Chondrocyte (in vitro differentiated cells): ENCODE data around the gene NBEA. TPM values are rescaled to one million over a fixed set of nuclear protein-coding genes. Genes with fewer than 3 reads are reported as not detected.
"Not testable (repeated sequence)": the region's sequence is repeated elsewhere in the genome, so short reads cannot be mapped to it uniquely, and the experiment has no call there.

ENCODE experiments used
- DNase-seq: peaks from one replicate; pipeline ENCODE4 v3.0.0; 2021; ENCODE audit warnings: mixed read lengths, low spot score
- H3K27ac Mint-ChIP-seq: one replicate; pipeline ENCODE4 v1.8.0; 2021; ENCODE audit warnings: mild to moderate bottlenecking, moderate library complexity, mixed read lengths; ENCODE audit not compliant: unreplicated experiment
- H3K27me3 Mint-ChIP-seq: 2 replicates; pipeline ENCODE4 v1.8.0; 2021; ENCODE audit warnings: low read depth, mixed read lengths
- H3K36me3 Mint-ChIP-seq: 2 replicates; pipeline ENCODE4 v1.8.0; 2021; ENCODE audit warnings: low read depth, mixed read lengths
- H3K4me1 Mint-ChIP-seq: 2 replicates; pipeline ENCODE4 v1.8.0; 2021; ENCODE audit warnings: low read depth, mild to moderate bottlenecking, mixed read lengths
- H3K4me3 Mint-ChIP-seq: one replicate; pipeline ENCODE4 v1.8.0; 2021; ENCODE audit warnings: mild to moderate bottlenecking, moderate library complexity, mixed read lengths; ENCODE audit not compliant: unreplicated experiment
- H3K9me3 Mint-ChIP-seq: 2 replicates; pipeline ENCODE4 v1.8.0; 2021; ENCODE audit warnings: low read depth, mixed read lengths
- total RNA-seq: library from RNA; stranded (reverse); gene quantifications from 3 replicates; pipeline ENCODE4 v1.2.1, GENCODE V29; 2021
- TF ChIP-seq, protein P1 (sequence below): fragments of 200-600 bp; sonication (generic); IDR thresholded peaks from 2 replicates; pipeline ENCODE4 v1.5.0; 2021; ENCODE audit warnings: antibody characterized with exemption, mild to moderate bottlenecking, moderate library complexity

NBEA gene
- total RNA-seq, 1 donor from 2014 or later, result 4.9 TPM

- Mint-ChIP-seq H3K4me1 (peaks cover 10% of the 10 kb centered on the region), H3K27me3 (no peaks in the 10 kb centered on the region), H3K36me3 (peaks cover 2% of the 10 kb centered on the region), H3K27ac (no peak overlapping the region), H3K4me3 (no peak overlapping the region), H3K9me3 (peaks cover 10% of the 10 kb centered on the region)
- no peak for DNase-seq
- TF ChIP-seq, protein P1, sequence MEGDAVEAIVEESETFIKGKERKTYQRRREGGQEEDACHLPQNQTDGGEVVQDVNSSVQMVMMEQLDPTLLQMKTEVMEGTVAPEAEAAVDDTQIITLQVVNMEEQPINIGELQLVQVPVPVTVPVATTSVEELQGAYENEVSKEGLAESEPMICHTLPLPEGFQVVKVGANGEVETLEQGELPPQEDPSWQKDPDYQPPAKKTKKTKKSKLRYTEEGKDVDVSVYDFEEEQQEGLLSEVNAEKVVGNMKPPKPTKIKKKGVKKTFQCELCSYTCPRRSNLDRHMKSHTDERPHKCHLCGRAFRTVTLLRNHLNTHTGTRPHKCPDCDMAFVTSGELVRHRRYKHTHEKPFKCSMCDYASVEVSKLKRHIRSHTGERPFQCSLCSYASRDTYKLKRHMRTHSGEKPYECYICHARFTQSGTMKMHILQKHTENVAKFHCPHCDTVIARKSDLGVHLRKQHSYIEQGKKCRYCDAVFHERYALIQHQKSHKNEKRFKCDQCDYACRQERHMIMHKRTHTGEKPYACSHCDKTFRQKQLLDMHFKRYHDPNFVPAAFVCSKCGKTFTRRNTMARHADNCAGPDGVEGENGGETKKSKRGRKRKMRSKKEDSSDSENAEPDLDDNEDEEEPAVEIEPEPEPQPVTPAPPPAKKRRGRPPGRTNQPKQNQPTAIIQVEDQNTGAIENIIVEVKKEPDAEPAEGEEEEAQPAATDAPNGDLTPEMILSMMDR, result no peak
These were observed 451.8 kb downstream of the NBEA start for GRCh38 chr13:35393886-35394285.

DNA sequence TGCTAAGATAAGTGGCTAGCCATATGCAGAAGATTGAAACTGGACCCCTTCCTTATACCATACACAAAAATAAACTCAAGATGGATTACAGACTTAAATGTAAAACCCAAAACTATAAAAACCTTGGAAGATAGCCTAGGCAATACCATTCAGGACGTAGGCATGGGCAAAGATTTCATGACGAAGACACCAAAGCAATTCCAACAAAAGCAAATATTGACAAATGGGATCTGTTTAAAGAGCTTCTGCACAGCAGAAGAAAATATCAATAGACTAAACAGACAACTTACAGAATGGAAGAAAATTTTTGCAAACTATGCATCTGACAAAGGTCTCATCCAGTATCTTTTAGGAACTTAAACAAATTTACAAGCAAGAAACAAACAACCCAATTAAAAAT lies 466.2 kb downstream of the NBEA start:
- not testable (repeated sequence) for H3K4me3 Mint-ChIP-seq, DNase-seq, H3K27ac Mint-ChIP-seq, H3K36me3 Mint-ChIP-seq, H3K27me3 Mint-ChIP-seq, H3K4me1 Mint-ChIP-seq
- H3K9me3 Mint-ChIP-seq, result peaks cover 11% of the 10 kb centered on the region

GRCh38 chr13:35411059-35411744 lies 469.1 kb downstream of the NBEA start:
- H3K9me3 Mint-ChIP-seq, result peaks cover 13% of the 10 kb centered on the region
- no peaks in the 10 kb centered on the region for H3K4me1 Mint-ChIP-seq
- no peak overlapping the region for H3K4me3 Mint-ChIP-seq
- H3K27ac Mint-ChIP-seq, result no peak overlapping the region
- no peaks in the 10 kb centered on the region for H3K36me3 Mint-ChIP-seq
- H3K27me3 Mint-ChIP-seq, result no peaks in the 10 kb centered on the region
- DNase-seq, result no peak
- TF ChIP-seq, protein P1, result no peak

- DNase-seq, result no peak
- Mint-ChIP-seq H3K36me3 (no peaks in the 10 kb centered on the region), H3K27me3 (no peaks in the 10 kb centered on the region), H3K9me3 (no peaks in the 10 kb centered on the region), H3K27ac (no peak overlapping the region), H3K4me1 (no peaks in the 10 kb centered on the region), H3K4me3 (no peak overlapping the region)
- TF ChIP-seq, protein P1, result no peak
These were observed 506.4 kb downstream of the NBEA start for GRCh38 chr13:35448465-35448864.

GRCh38 chr13:35449821-35450220 lies 507.8 kb downstream of the NBEA start:
- no peak overlapping the region for H3K27ac Mint-ChIP-seq
- H3K4me3 Mint-ChIP-seq, result no peak overlapping the region
- H3K36me3 Mint-ChIP-seq, result no peaks in the 10 kb centered on the region
- H3K27me3 Mint-ChIP-seq, result no peaks in the 10 kb centered on the region
- DNase-seq, result no peak
- TF ChIP-seq, protein P1, result no peak
- H3K9me3 Mint-ChIP-seq, result no peaks in the 10 kb centered on the region
- no peaks in the 10 kb centered on the region for H3K4me1 Mint-ChIP-seq

- no peak for DNase-seq
- Mint-ChIP-seq H3K4me1 (no peaks in the 10 kb centered on the region), H3K4me3 (no peak overlapping the region), H3K27ac (no peak overlapping the region), H3K27me3 (no peaks in the 10 kb centered on the region), H3K36me3 (peaks cover 1% of the 10 kb centered on the region), H3K9me3 (peaks cover 3% of the 10 kb centered on the region)
- TF ChIP-seq, protein P1, result no peak
These were observed 513.0 kb downstream of the NBEA start for GRCh38 chr13:35455022-35455421.
